ENCODE results near the gene UMPS. TPM values are rescaled to one million over a fixed set of nuclear protein-coding genes. Genes with fewer than 3 reads are reported as not detected.

UMPS gene
- total and polyA plus RNA-seq, 2 of the 4 experiments (the other 2 are of a cell fraction), result 18.7 to 26.7 TPM

GRCh38 chr3:124699686-124700396 is 30.4 kb upstream of the UMPS start:
- dilution Hi-C loops (cut with HindIII; ENCODE audit: low sequenced_read_pairs, unreplicated experiment) (no loop called here), intact Hi-C loops (cut with micrococcal nuclease) (no loop called here), in situ Hi-C loops (cut with MboI; ENCODE audit: low sequenced_read_pairs) (no loop called here)
- Histone ChIP-seq H3K9ac (ENCODE audit: low read depth, low read length) (no peak overlapping the region), H3K23ac (ENCODE audit: low read depth, low read length) (no peak overlapping the region), H3K4ac (ENCODE audit: low read depth, low read length) (peak overlapping the region; percentile 2; the same call in 1 of the 2 replicates), H3K36me3 (ENCODE audit: control insufficient read depth, insufficient read depth, low read length) (no peaks in the 10 kb centered on the region), H3K27me3 (ENCODE audit: control insufficient read depth, insufficient read depth, low read length) (peaks cover 2% of the 10 kb centered on the region), H2BK15ac (ENCODE audit: low read depth, low read length) (peak overlapping the region; percentile 52; the same call in 2 of the 3 replicates), H2BK20ac (ENCODE audit: low read depth, low read length) (peak overlapping the region; percentile 62), H4K20me1 (ENCODE audit: insufficient read depth, low read length) (no peaks in the 10 kb centered on the region), H3K18ac (ENCODE audit: low read depth, low read length) (no peak overlapping the region), H3K9me3 (ENCODE audit: control insufficient read depth, insufficient read depth, low read length) (no peaks in the 10 kb centered on the region), H3K27ac (ENCODE audit: insufficient read depth, low read length) (no peak overlapping the region), H3K14ac (replicated peaks; ENCODE audit: low read depth, low read length) (no peak overlapping the region), H2AK5ac (ENCODE audit: low read depth, low read length) (peak overlapping the region; percentile 39), H2BK120ac (ENCODE audit: low read depth, low read length) (peak overlapping the region; percentile 32), H3K4me2 (ENCODE audit: low read depth, low read length) (no peak overlapping the region), H4K5ac (ENCODE audit: low read depth, low read length) (no peak overlapping the region), H2AK9ac (replicated peaks; ENCODE audit: low read depth, low read length, poor library complexity) (no peak overlapping the region), H4K91ac (ENCODE audit: insufficient read depth, low read depth, low read length) (peak overlapping the region; percentile 6; the same call in 1 of the 2 replicates), H3K4me1 (ENCODE audit: control insufficient read depth, insufficient read depth, low read length) (peaks cover 2% of the 10 kb centered on the region; the same call in 1 of the 2 replicates), H3K4me3 (ENCODE audit: insufficient read depth, low read depth, low read length) (no peak overlapping the region), H4K8ac (ENCODE audit: low read depth in 2 of 2, low read length in 2 of 2) (no peak overlapping the region), H3K56ac (ENCODE audit: extremely low read depth, insufficient read depth, low read length) (no peak overlapping the region), H2AFZ (replicated peaks; ENCODE audit: low read length, poor library complexity) (no peak overlapping the region), H3K79me1 (ENCODE audit: low read depth in 1 of 2, low read length in 2 of 2) (peaks cover 0 to 3% of the 10 kb centered on the region in 2 experiments; a peak in 1 of 4 replicates), H3K9me1 (ENCODE audit: insufficient read depth, low read length) (peaks cover 4% of the 10 kb centered on the region), H2BK5ac (ENCODE audit: low read depth, low read length, poor library complexity, severe bottlenecking) (no peak overlapping the region)
- no TSS peak for BruUV-seq (replicated peaks)
- 93% methylated on average over 3 of the region's 12 CpGs; no CpG with 5 or more reads in 1 of the 2 experiments for WGBS, 2 experiments (ENCODE audit: extremely low coverage in 2 of 2, insufficient read length in 1 of 2)
- ATAC-seq (ENCODE audit: low read depth) (no peak), DNase-seq (no peak)
- CTCF ChIA-PET, result interaction anchor here (1.6 kb wide), 1 partner anchor 135 kb away, joined by 4 read pairs; no protein-coding TSS in a partner anchor
- TF ChIP-seq MAZ (IDR thresholded peaks at IDR 0.05; ENCODE audit: borderline replicate concordance, low read depth, low read length) (no peak), CEBPB (IDR thresholded peaks at IDR 0.05; ENCODE audit: low read depth, low read length) (no peak)
- POLR2A ChIA-PET (ENCODE audit: unreplicated experiment), result no interaction called here
